WTC11 (cell line): ENCODE results near the gene DHRS7B.

ENCODE experiments used
- ELF4 ChIP-seq: sonication (generic); formaldehyde crosslinking; IDR thresholded peaks from 2 replicates; pipeline ENCODE4 v1.8.1; 2022; ENCODE audit warnings: low read depth, mild to moderate bottlenecking, moderate library complexity, missing genetic modification reagents
- ETV6 ChIP-seq: sonication (generic); formaldehyde crosslinking; IDR thresholded peaks from 2 replicates; pipeline ENCODE4 v1.8.1; 2022; ENCODE audit warnings: mild to moderate bottlenecking, missing genetic modification reagents
- FOXJ3 ChIP-seq: sonication (generic); formaldehyde crosslinking; IDR thresholded peaks from 2 replicates; pipeline ENCODE4 v1.9.0; 2021; ENCODE audit warnings: missing genetic modification reagents, mild to moderate bottlenecking, borderline replicate concordance
- FOXK1 ChIP-seq: sonication (generic); formaldehyde crosslinking; IDR thresholded peaks from 2 replicates; pipeline ENCODE4 v1.8.0; 2022; ENCODE audit warnings: mild to moderate bottlenecking, moderate library complexity, missing genetic modification reagents
- RELA ChIP-seq: sonication (generic); formaldehyde crosslinking; IDR thresholded peaks from 2 replicates; pipeline ENCODE4 v1.8.1; 2022; ENCODE audit warnings: missing genetic modification reagents, mild to moderate bottlenecking, borderline replicate concordance
- SP1 ChIP-seq: sonication (generic); formaldehyde crosslinking; conservative IDR thresholded peaks from 2 replicates; pipeline ENCODE4 v1.8.1; 2022; ENCODE audit warnings: missing genetic modification reagents
- ZBTB21 ChIP-seq: sonication (generic); formaldehyde crosslinking; IDR thresholded peaks from 2 replicates; pipeline ENCODE4 v1.8.1; 2023; ENCODE audit warnings: mild to moderate bottlenecking, missing genetic modification reagents, borderline replicate concordance
- ZNF396 ChIP-seq: fragments of 250-450 bp; sonication (Bioruptor Pico); IDR thresholded peaks from 2 replicates; pipeline ENCODE4 v1.8.0; 2021; ENCODE audit warnings: mild to moderate bottlenecking, moderate library complexity, borderline replicate concordance
- TF ChIP-seq, protein P1 (sequence below): fragments of 200-600 bp; IDR thresholded peaks from 2 replicates; pipeline ENCODE4 v1.8.0; 2022; ENCODE audit warnings: antibody characterized with exemption
- TF ChIP-seq, protein P2 (sequence below): sonication (generic); formaldehyde crosslinking; IDR thresholded peaks from 2 replicates; pipeline ENCODE4 v1.8.1; 2023; ENCODE audit warnings: mild to moderate bottlenecking, missing genetic modification reagents, moderate library complexity
- TF ChIP-seq, protein P3 (sequence below): sonication (generic); formaldehyde crosslinking; IDR thresholded peaks from 2 replicates; pipeline ENCODE4 v1.8.0; 2022; ENCODE audit warnings: mild to moderate bottlenecking, missing genetic modification reagents

DNA sequence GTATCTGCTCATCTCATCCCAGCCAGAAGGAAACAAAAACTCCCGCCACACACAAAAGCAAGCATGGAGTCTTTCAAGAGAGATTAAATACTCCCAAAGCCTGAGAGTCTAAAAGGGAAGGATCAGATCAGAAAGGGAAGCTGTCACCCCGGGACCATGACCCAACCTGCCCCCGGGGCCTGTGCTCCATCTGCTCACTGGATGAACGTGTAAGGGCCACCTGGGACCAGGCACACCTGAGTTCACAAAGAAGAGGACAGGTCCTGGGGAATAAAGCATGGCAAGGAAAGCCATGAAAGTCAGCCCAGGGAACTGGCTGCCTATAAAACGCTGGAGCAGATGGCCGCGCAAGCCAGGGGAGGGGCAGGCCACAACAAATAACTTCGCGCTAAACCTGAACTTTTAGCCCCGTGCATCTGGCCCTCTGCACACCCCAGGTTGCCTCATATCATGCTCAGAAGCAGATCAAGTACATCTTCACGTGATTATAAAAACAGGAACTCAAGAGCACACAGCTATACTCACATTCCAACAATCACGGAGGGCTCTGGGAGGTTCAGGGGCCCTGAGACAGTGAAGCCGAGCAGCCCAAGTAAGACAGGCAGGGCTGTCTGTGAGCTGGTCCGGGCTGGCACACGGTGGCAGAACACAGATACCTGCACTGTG is 83.8 kb downstream of the DHRS7B start:
- TF ChIP-seq, protein P1, sequence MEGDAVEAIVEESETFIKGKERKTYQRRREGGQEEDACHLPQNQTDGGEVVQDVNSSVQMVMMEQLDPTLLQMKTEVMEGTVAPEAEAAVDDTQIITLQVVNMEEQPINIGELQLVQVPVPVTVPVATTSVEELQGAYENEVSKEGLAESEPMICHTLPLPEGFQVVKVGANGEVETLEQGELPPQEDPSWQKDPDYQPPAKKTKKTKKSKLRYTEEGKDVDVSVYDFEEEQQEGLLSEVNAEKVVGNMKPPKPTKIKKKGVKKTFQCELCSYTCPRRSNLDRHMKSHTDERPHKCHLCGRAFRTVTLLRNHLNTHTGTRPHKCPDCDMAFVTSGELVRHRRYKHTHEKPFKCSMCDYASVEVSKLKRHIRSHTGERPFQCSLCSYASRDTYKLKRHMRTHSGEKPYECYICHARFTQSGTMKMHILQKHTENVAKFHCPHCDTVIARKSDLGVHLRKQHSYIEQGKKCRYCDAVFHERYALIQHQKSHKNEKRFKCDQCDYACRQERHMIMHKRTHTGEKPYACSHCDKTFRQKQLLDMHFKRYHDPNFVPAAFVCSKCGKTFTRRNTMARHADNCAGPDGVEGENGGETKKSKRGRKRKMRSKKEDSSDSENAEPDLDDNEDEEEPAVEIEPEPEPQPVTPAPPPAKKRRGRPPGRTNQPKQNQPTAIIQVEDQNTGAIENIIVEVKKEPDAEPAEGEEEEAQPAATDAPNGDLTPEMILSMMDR = no peak
- TF ChIP-seq, protein P2, sequence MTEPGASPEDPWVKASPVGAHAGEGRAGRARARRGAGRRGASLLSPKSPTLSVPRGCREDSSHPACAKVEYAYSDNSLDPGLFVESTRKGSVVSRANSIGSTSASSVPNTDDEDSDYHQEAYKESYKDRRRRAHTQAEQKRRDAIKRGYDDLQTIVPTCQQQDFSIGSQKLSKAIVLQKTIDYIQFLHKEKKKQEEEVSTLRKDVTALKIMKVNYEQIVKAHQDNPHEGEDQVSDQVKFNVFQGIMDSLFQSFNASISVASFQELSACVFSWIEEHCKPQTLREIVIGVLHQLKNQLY = no peak
- TF ChIP-seq ETV6 (CRISPR knock-in tag) (no peak), ZBTB21 (CRISPR knock-in tag) (no peak), ZNF396 (CRISPR knock-in tag) (no peak), ELF4 (CRISPR knock-in tag) (no peak), SP1 (CRISPR knock-in tag) (no peak), RELA (no peak), FOXK1 (CRISPR knock-in tag) (no peak), FOXJ3 (no peak)
- TF ChIP-seq, protein P3, sequence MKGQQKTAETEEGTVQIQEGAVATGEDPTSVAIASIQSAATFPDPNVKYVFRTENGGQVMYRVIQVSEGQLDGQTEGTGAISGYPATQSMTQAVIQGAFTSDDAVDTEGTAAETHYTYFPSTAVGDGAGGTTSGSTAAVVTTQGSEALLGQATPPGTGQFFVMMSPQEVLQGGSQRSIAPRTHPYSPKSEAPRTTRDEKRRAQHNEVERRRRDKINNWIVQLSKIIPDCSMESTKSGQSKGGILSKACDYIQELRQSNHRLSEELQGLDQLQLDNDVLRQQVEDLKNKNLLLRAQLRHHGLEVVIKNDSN (CRISPR knock-in tag) = no peak
